GM23248 (cell line): ENCODE measurements around the gene RFESD. TPM values are rescaled to one million over a fixed set of nuclear protein-coding genes. Genes with fewer than 3 reads are reported as not detected.
A peak's percentile ranks its signal among the peaks of the same experiment; 100 is the strongest.

Experiments used
- DNase-seq: peaks from one replicate; pipeline ENCODE4 v3.0.0-alpha.2; 2015
- H2AFZ ChIP-seq: fragments of 200-600 bp; sonication (generic); 2 replicates; pipeline ENCODE4 v1.6.1; 2016; ENCODE audit warnings: antibody characterized with exemption
- H3F3A ChIP-seq: fragments of 200-600 bp; sonication (generic); 2 replicates; pipeline ENCODE4 v1.6.1; 2016; ENCODE audit warnings: mild to moderate bottlenecking, antibody characterized with exemption, mixed run types; ENCODE audit not compliant: insufficient read depth
- H3K27ac ChIP-seq: fragments of 200-600 bp; sonication (generic); 2 replicates; pipeline ENCODE4 v1.5.1; 2016; ENCODE audit warnings: mild to moderate bottlenecking
- H3K27me3 ChIP-seq: fragments of 200-600 bp; sonication (generic); replicated peaks from 2 replicates; pipeline ENCODE4 v1.6.1; 2016; ENCODE audit warnings: mild to moderate bottlenecking; ENCODE audit not compliant: insufficient read depth
- H3K36me3 ChIP-seq: fragments of 200-600 bp; sonication (generic); 2 replicates; pipeline ENCODE4 v1.6.1; 2016; ENCODE audit warnings: low read depth, mild to moderate bottlenecking
- H3K4me1 ChIP-seq: fragments of 200-600 bp; sonication (generic); 2 replicates; pipeline ENCODE4 v1.6.1; 2016; ENCODE audit warnings: mild to moderate bottlenecking; ENCODE audit not compliant: insufficient read depth
- H3K4me2 ChIP-seq: fragments of 200-600 bp; sonication (generic); one replicate; pipeline ENCODE4 v1.6.1; 2016; ENCODE audit warnings: mild to moderate bottlenecking; ENCODE audit not compliant: unreplicated experiment
- H3K4me3 ChIP-seq: fragments of 200-600 bp; sonication (generic); 2 replicates; pipeline ENCODE4 v1.5.1; 2016; ENCODE audit warnings: mild to moderate bottlenecking
- H3K79me2 ChIP-seq: fragments of 200-600 bp; sonication (generic); 2 replicates; pipeline ENCODE4 v1.6.1; 2016; ENCODE audit warnings: mild to moderate bottlenecking; ENCODE audit not compliant: insufficient read depth
- H3K9ac ChIP-seq: fragments of 200-600 bp; sonication (generic); 2 replicates; pipeline ENCODE4 v1.6.1; 2016; ENCODE audit warnings: mild to moderate bottlenecking
- H3K9me2 ChIP-seq: fragments of 200-600 bp; sonication (generic); 2 replicates; pipeline ENCODE4 v1.6.1; 2016; ENCODE audit warnings: mixed run types, mild to moderate bottlenecking, moderate library complexity; ENCODE audit not compliant: insufficient read depth
- H3K9me3 ChIP-seq: fragments of 200-600 bp; sonication (generic); one replicate; pipeline ENCODE4 v1.6.1; 2017; ENCODE audit warnings: low read depth
- H4K20me1 ChIP-seq: fragments of 200-600 bp; sonication (generic); 2 replicates; pipeline ENCODE4 v1.6.0; 2016; ENCODE audit not compliant: insufficient read depth
- EZH2 ChIP-seq: fragments of 200-600 bp; sonication (generic); IDR thresholded peaks from 2 replicates; pipeline ENCODE4 v1.6.1; 2018; ENCODE audit warnings: antibody characterized with exemption, mild to moderate bottlenecking; ENCODE audit not compliant: insufficient read depth, poor library complexity, severe bottlenecking
- EZH2phosphoT487 ChIP-seq: fragments of 200-600 bp; sonication (generic); IDR thresholded peaks from 2 replicates; pipeline ENCODE4 v1.6.1; 2018; ENCODE audit warnings: antibody characterized with exemption, moderate library complexity, mild to moderate bottlenecking, low read depth; ENCODE audit not compliant: insufficient read depth
- WGBS, 2 experiments: methylation state at CpG; one replicate each; pipeline ENCODE4 v1.1.6; 2015 to 2017; ENCODE audit warnings: low lambda C conversion rate in 2 of 2, low coverage in 1 of 2; ENCODE audit errors: missing lambda C conversion rate in 2 of 2; 5-methylcytosine and 5-hydroxymethylcytosine counted together
- in situ Hi-C: fragments of 300-500 bp; cut with MboI; formaldehyde crosslinking; loops from 2 replicates; pipeline ENCODE4 v1.15.0; 2020
- polyA plus RNA-seq: library from polyadenylated mRNA; unstranded; fragments of >200 nt; fragmentation: Nextera tagmentation; extraction: Ambion mirVana; gene quantifications from 2 replicates; pipeline ENCODE4 v1.2.1, GENCODE V29; 2016
- total RNA-seq: library from RNA; depleted of rRNA; stranded (reverse); fragments of >200 nt; shearing (Covaris generic); gene quantifications from 2 replicates; pipeline ENCODE4 v1.2.3, GENCODE V29; 2014

RFESD gene
- total and polyA plus RNA-seq, 2 experiments from 2014 or later: 1.2 to 6.6 TPM

DNA sequence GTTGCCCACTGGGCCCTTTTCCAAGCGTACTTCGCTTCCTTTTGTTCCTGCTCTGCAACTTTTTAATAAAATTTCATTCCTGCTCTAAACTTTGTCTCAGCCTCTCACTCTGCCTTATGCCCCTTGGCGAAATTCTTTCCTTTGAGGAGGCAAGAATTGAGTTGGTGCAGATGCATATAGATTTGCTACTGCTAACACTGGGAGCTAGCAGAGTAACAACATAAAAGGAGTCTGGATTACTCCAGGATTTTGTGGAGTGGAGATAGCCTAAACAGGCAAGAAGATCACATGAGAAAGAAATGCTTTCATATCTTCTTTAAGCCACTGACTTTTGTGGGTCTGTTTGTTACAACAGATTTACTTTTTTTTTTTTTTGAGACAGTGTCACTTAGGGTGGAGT lies 12.9 kb upstream of the RFESD start:
- Histone ChIP-seq H3K27me3 (no peaks in the 10 kb centered on the region), H3F3A (peaks cover 6% of the 10 kb centered on the region; the same call in 1 of the 2 replicates), H3K36me3 (no peaks in the 10 kb centered on the region), H3K9ac (no peak overlapping the region), H3K9me2 (no peaks in the 10 kb centered on the region), H3K4me2 (no peak overlapping the region), H4K20me1 (no peaks in the 10 kb centered on the region), H3K4me3 (no peak overlapping the region), H3K9me3 (no peaks in the 10 kb centered on the region), H3K79me2 (no peaks in the 10 kb centered on the region), H3K27ac (no peak overlapping the region), H3K4me1 (peaks cover 16% of the 10 kb centered on the region), H2AFZ (no peak overlapping the region)
- WGBS, 2 experiments: 94 to 95% methylated on average over 3 of the region's 3 CpGs
- in situ Hi-C loops: no loop called here
- no peak for TF ChIP-seq EZH2phosphoT487
- TF ChIP-seq EZH2: no peak
- DNase-seq: no peak

DNA sequence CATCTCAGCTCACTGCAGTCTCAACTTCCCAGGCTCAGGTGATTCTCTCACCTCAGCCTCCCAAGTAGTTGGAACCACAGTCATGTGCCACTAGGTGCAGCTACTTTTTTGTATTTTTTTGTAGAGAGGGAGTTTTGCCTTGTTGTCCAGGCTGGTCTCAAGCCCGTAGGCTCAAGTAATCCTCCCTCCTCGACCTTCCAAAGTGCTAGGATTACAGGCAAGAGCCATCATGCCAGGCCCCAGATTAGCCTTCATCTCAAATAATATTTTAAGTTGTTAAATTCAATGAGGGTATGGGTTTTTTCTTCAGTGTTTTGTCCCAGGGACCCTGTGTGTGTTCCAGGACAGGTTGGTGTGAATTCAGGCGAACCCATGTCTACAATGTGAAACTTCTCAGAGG lies 12.5 kb upstream of the RFESD start:
- Histone ChIP-seq H3K27ac (no peak overlapping the region), H3K9me2 (no peaks in the 10 kb centered on the region), H3K79me2 (no peaks in the 10 kb centered on the region), H2AFZ (no peak overlapping the region), H3K9ac (no peak overlapping the region), H3K4me3 (no peak overlapping the region), H3K9me3 (no peaks in the 10 kb centered on the region), H3K27me3 (no peaks in the 10 kb centered on the region), H3K36me3 (no peaks in the 10 kb centered on the region), H3K4me2 (no peak overlapping the region), H3F3A (peaks cover 6% of the 10 kb centered on the region; the same call in 1 of the 2 replicates), H4K20me1 (no peaks in the 10 kb centered on the region), H3K4me1 (peaks cover 16% of the 10 kb centered on the region)
- no peak for DNase-seq
- in situ Hi-C loops: no loop called here
- 89 to 94% methylated on average over 3 of the region's 3 CpGs for WGBS, 2 experiments
- TF ChIP-seq EZH2phosphoT487: no peak
- no peak for TF ChIP-seq EZH2

DNA sequence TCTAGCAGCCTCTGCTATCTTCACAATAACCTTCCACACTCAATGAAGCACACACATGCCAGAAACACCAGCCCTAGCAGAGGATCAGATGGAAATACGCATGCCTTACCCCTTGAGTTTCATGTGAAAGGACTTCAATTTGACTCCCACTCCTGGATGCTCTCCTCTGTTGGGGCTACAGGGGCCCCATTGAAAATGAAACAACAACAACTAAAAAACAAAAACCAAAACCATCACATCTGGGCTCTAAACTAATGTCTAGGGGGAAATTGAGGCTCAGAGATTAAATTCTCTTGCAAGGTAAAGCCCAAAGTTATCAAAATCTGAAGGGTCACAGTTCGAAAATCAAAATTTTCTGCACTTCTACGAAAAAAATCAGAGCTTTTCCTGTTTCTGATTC lies 7.9 kb upstream of the RFESD start:
- Histone ChIP-seq H3F3A (no peaks in the 10 kb centered on the region), H3K27ac (no peak overlapping the region), H3K79me2 (no peaks in the 10 kb centered on the region), H3K9me3 (no peaks in the 10 kb centered on the region), H2AFZ (no peak overlapping the region), H3K9me2 (no peaks in the 10 kb centered on the region), H3K36me3 (no peaks in the 10 kb centered on the region), H3K9ac (no peak overlapping the region), H3K4me2 (no peak overlapping the region), H3K4me1 (no peaks in the 10 kb centered on the region), H4K20me1 (no peaks in the 10 kb centered on the region), H3K4me3 (no peak overlapping the region), H3K27me3 (no peaks in the 10 kb centered on the region)
- no peak for TF ChIP-seq EZH2phosphoT487
- no peak for TF ChIP-seq EZH2
- WGBS, 2 experiments: 77 to 81% methylated on average over 3 of the region's 3 CpGs
- DNase-seq: no peak
- in situ Hi-C loops: no loop called here

DNA sequence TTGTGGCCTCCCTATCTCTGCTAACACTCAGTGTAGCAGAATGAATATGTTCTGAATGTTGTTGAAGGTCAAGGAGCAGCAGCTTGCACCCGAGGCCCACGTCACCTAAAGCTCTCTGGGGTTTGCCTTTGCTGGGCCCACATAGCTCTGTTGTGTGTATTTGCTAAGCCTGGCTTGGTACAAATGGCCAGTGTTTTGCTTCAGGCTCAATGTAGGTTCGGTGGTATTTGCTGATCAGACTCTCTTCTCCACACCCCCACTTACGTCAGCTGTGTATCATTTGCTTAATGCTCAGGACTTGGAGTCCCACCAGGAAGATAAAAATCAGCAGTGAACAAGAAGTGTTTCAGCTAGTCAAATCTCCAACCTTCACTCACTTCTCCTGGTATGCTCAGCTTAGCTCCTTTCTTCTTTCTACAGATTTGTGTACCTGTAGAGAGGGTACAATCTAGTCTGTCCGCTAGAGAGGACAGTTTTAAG lies 4.8 kb upstream of the RFESD start:
- Histone ChIP-seq H3K79me2 (no peaks in the 10 kb centered on the region), H3F3A (peaks cover 21% of the 10 kb centered on the region), H4K20me1 (no peaks in the 10 kb centered on the region), H3K4me1 (no peaks in the 10 kb centered on the region), H3K9me3 (no peaks in the 10 kb centered on the region), H3K27ac (no peak overlapping the region), H3K9ac (no peak overlapping the region), H2AFZ (0 out of 2 replicates have a peak overlapping the region, but pooled peaks have one; percentile 45), H3K4me3 (no peak overlapping the region), H3K36me3 (no peaks in the 10 kb centered on the region), H3K4me2 (no peak overlapping the region), H3K9me2 (no peaks in the 10 kb centered on the region), H3K27me3 (no peaks in the 10 kb centered on the region)
- in situ Hi-C loops: no loop called here
- TF ChIP-seq EZH2 (no peak), EZH2phosphoT487 (no peak)
- DNase-seq: peak; percentile 41
- WGBS, 2 experiments: 78 to 86% methylated on average over 5 of the region's 5 CpGs

DNA sequence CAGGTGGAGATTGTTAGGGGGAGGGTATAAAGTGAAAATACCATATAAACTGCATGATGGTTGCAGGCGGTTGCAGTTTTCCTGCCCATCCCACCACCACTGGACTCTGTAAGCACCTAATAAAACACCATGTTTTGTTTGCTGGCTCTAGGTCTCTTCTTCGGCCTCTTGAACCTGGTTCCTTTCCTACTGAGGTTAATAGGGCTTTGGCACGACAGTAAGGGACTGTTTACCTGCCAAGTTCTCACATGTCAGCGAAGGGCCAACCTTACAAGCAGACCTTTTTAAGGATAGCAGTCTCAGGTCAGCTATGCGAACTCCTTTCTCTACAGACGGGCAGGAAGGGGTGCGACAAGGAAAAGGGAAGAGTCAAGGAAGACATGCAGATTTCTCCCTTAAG lies 3.4 kb upstream of the RFESD start:
- in situ Hi-C loops: no loop called here
- Histone ChIP-seq H3K4me2 (no peak overlapping the region), H3K36me3 (no peaks in the 10 kb centered on the region), H3K9ac (no peak overlapping the region), H3K4me1 (peaks cover 5% of the 10 kb centered on the region; the same call in 1 of the 2 replicates), H3K9me3 (no peaks in the 10 kb centered on the region), H3K4me3 (no peak overlapping the region), H2AFZ (no peak overlapping the region), H3K27me3 (no peaks in the 10 kb centered on the region), H3F3A (peaks cover 29% of the 10 kb centered on the region), H3K27ac (no peak overlapping the region), H3K79me2 (no peaks in the 10 kb centered on the region), H3K9me2 (no peaks in the 10 kb centered on the region), H4K20me1 (no peaks in the 10 kb centered on the region)
- WGBS, 2 experiments: 77 to 82% methylated on average over 7 of the region's 7 CpGs
- TF ChIP-seq EZH2: no peak
- no peak for TF ChIP-seq EZH2phosphoT487
- no peak for DNase-seq
